D721Med (cell line): Measurements from ENCODE around the gene TMEM132C.

ENCODE experiments used
- DNase-seq: peaks from one replicate; pipeline ENCODE4 v3.0.0; 2011; ENCODE audit warnings: low spot score; ENCODE audit not compliant: insufficient read length
- FAIRE-seq: peaks from 2 replicates; lab custom pipeline; 2011; peaks lifted over from hg19 to GRCh38; lab: Jason Lieb, UNC
- CTCF ChIP-seq: IDR thresholded peaks from 2 replicates; pipeline ENCODE4 v1.5.1; 2012; ENCODE audit warnings: mild to moderate bottlenecking, control low read depth; ENCODE audit not compliant: insufficient read depth; ENCODE audit errors: missing control alignments

TMEM132C gene

GRCh38 chr12:128662101-128662500 lies 395.1 kb downstream of the TMEM132C start:
- FAIRE-seq (no peak), DNase-seq (no peak)
- TF ChIP-seq CTCF = no peak

GRCh38 chr12:128664501-128664900 lies 397.5 kb downstream of the TMEM132C start:
- DNase-seq (no peak), FAIRE-seq (no peak)
- no peak for TF ChIP-seq CTCF

GRCh38 chr12:128667193-128667592 lies 400.2 kb downstream of the TMEM132C start:
- DNase-seq (no peak), FAIRE-seq (no peak)
- TF ChIP-seq CTCF = no peak

GRCh38 chr12:128671528-128672042 lies 404.6 kb downstream of the TMEM132C start:
- no peak for FAIRE-seq
- no peak for DNase-seq
- peak; percentile 12 for TF ChIP-seq CTCF

GRCh38 chr12:128672428-128672827 lies 405.5 kb downstream of the TMEM132C start:
- FAIRE-seq (no peak), DNase-seq (no peak)
- TF ChIP-seq CTCF = no peak

- no peak for DNase-seq
- TF ChIP-seq CTCF = no peak
- FAIRE-seq = no peak
Measured at GRCh38 chr12:128672893-128673292, 405.9 kb downstream of the TMEM132C start.

GRCh38 chr12:128675576-128675975 lies 408.6 kb downstream of the TMEM132C start:
- DNase-seq = no peak
- FAIRE-seq = no peak
- no peak for TF ChIP-seq CTCF
